VCaP (cell line): Measurements from ENCODE around the gene EGFR.

Experiments used
- H3K27ac ChIP-seq: fragments of 450-650 bp; 2 replicates; pipeline ENCODE4 v1.5.1; 2017
- TF ChIP-seq, protein P1 (sequence below): fragments of 450-650 bp; conservative IDR thresholded peaks from 2 replicates; pipeline ENCODE4 v1.5.1; 2017; ENCODE audit warnings: mild to moderate bottlenecking, moderate library complexity

The EGFR gene

DNA sequence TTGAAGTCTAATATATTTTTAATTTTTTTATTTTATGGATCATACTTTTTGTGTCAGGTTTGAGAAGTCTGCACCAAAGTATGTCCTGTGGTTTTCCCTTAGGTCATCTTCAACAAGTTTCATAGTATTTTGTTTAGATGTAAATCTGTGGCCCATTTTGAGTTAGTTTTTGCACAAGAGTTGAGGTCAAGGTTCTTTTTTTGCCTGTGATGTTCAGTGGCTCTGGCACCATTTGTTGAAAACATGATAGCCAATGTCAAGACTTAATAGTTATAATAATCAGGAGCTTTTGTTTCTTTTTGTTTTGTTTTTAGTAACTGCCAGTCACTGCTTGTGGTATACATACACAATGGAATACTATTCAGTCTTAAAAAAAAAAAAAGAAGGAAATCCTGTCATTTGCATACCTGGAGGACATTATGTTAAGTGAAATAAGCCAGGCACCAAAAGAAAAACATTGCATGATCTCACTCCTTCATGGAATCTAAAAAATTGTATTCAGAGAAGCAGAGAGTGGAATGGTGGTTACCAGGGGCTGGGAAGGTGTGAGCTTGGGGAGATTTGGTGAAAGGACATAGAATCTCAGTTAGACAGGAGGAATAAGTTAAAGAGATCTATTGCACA lies 61.3 kb downstream of the EGFR start:
- TF ChIP-seq, protein P1, sequence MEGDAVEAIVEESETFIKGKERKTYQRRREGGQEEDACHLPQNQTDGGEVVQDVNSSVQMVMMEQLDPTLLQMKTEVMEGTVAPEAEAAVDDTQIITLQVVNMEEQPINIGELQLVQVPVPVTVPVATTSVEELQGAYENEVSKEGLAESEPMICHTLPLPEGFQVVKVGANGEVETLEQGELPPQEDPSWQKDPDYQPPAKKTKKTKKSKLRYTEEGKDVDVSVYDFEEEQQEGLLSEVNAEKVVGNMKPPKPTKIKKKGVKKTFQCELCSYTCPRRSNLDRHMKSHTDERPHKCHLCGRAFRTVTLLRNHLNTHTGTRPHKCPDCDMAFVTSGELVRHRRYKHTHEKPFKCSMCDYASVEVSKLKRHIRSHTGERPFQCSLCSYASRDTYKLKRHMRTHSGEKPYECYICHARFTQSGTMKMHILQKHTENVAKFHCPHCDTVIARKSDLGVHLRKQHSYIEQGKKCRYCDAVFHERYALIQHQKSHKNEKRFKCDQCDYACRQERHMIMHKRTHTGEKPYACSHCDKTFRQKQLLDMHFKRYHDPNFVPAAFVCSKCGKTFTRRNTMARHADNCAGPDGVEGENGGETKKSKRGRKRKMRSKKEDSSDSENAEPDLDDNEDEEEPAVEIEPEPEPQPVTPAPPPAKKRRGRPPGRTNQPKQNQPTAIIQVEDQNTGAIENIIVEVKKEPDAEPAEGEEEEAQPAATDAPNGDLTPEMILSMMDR = no peak
- peak overlapping the region; percentile 65 for H3K27ac ChIP-seq

DNA sequence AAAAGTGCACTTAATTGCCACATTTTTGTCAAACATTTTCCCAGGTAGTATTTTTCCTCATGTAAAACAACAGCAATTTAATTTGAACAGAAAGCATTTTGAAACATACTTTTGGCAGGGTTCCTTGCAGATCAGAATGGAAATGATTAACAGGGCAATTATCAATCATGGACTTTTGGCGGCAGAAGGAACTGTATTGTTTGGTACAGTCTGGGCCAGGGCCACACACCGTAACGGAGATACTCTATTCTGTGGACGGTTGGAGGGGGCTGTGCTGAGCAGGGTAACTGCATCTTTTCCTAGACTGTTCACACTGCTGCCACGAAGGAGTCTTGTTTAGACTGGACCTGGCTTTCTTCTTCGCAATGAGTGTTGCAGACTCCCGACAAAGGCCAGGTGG lies 62.3 kb downstream of the EGFR start:
- TF ChIP-seq, protein P1 = no peak
- peak overlapping the region; percentile 65 for H3K27ac ChIP-seq

DNA sequence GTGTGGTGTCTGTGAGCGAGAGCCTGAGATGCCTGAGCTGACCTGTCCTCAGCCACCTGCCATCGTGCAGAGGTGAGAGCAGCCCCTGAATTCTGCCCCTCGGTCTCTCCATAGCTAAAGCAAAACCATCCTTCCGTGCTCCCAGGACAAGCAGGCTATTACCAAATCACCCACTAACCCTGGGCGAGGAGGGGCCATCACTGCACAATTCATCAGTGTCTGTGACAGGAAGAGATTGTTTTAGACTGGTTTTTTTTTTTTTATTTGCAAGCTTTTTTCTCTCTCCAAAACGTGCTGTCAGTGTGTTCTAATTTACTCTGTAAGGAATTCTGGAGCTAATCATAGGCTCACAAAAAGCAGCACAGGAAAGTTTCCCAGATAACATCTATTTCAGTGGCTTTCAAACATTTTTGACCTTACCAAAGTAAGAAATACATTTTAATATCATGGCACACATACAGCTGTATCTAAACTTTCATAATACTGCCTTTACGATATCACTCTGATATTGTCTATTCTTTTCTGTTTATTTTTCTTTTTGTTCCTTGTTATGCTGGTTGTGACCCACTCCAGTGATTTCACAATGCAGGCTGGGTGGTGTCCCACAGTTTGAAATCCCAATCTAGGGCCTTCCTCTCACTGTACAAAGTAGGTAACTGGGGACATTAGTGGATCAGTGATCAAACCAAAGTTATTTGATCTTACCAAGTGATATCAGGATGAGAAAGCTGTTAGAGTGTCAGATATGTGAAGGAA lies 62.8 kb downstream of the EGFR start:
- H3K27ac ChIP-seq = peak overlapping the region; percentile 65

DNA sequence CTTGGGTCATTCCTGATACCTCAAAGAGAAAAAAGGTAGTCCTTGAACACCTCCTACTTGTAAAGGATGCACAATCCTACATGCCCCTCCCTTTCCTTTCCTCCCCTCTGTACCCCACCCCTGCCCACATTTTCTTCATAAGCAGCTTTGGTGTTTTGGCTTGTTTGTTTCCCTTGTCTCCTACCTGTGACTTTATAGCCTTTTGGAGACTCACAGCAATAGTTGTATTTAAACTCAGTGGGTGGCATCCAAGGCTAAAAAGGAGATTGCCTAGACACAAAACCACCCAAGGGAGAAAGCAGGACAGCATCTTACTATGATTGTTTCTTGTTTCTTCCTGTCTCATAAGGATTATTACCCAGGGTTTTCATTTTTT lies 63.4 kb downstream of the EGFR start:
- peak overlapping the region; percentile 65 for H3K27ac ChIP-seq
- TF ChIP-seq, protein P1 = no peak

More for the DNA sequence above, 62.8 kb downstream of the EGFR start:
- TF ChIP-seq, protein P1 = no peak

DNA sequence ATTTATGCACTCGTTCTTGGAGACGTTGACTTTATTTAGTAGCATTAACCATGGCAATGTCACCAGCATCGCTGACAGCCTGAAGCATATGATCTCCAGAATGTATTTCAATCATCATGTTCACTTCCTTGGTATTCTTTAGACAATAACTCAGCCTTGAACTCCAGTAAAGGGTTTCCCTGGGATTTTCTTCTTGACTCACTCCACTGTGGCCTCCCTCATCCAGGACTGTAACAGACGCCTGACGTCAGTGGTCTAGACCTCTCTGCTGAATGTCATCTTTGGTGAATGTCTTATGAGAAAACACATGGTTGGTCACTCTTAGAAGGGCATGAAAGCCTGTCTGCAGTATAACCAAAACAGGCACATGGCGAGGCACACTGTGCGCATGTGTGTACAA lies 64.4 kb downstream of the EGFR start:
- TF ChIP-seq, protein P1 = no peak
- no peak overlapping the region for H3K27ac ChIP-seq

DNA sequence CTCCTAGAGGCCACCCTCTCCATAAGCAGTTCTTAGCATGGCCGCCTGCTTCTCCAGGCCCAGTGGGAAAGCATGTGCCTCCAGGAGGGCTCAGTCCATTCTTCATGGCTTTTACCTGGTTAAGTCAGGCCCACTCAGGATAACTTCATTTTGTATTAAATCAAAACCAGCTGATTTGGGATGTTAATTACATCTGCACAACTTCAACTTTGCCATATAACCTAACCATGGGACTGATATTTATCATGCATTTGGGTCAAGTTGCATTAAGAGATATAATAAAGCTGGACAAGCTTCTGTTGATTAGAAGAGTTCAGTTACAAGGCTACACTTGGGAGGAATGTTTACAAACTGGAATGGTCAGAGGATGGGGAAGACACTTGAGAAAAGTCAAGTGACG lies 65.5 kb downstream of the EGFR start:
- TF ChIP-seq, protein P1 = no peak
- H3K27ac ChIP-seq = no peak overlapping the region

DNA sequence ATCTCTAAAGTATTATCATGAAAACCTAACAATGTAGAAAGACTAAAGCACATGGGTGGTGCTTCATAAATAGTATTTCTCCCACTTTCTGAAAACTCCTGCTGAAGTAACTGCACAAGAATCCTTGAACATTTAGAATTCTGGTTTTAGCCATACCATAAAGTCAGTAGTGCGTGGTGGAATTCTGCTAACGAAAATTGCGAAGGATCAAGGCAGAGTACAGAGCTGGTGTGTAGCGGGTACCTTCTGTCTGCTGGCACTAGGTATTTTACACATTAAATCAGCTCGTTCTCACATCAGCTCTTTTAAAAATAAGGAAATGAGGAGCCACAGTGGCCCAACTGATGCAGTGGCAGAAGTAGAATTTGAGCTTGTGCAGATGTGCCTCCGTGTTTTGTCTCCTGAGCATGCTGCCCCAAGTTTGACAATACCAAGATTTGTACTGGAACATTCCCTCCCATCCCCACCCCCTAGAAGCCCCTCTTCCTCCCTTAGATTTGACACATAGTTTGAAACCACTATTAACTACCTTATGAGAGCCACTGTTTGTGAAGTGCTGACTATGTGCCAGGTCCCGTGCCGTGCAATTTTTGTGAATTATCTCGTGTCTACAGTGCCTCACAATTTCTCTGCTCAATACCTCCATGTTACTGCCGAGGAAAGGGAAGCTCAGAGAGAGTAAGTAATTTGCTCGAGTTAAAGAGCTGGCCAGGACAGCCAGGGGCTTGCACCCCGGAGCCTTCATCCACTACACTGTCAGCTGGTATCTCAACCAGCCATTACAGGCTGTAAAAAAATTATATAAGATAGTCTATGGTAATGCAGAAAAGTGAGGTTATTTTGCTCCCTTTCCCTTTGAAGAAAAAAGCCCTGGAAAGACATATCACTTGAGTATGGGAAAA lies 66.9 kb downstream of the EGFR start:
- TF ChIP-seq, protein P1 = no peak
- no peak overlapping the region for H3K27ac ChIP-seq
